ENCODE results near the gene CABP2.

Gene CABP2

GRCh38 chr11:67506426-67507051 lies 16.7 kb downstream of the CABP2 start:
- no peak for DNase-seq

GRCh38 chr11:67505605-67506396 lies 17.4 kb downstream of the CABP2 start:
- DNase-seq, result peak; percentile 93

- DNase-seq, result no peak
Observed at GRCh38 chr11:67504950-67505581, 18.2 kb downstream of the CABP2 start, which contains the start of gene PITPNM1. Gene PITPNM1 (minus strand): TSS chr11:67505363. CDS start chr11:67504180, 1,183 bp downstream.

GRCh38 chr11:67504005-67504949 lies 19.0 kb downstream of the CABP2 start:
- no peak for DNase-seq

- no peak for DNase-seq
Observed at GRCh38 chr11:67503119-67504004, 19.9 kb downstream of the CABP2 start.

- DNase-seq, result no peak
Observed at GRCh38 chr11:67502328-67502979, 20.8 kb downstream of the CABP2 start.

GRCh38 chr11:67501854-67502253 lies 21.4 kb downstream of the CABP2 start:
- no peak for DNase-seq

- peak; percentile 70 for DNase-seq
Observed at GRCh38 chr11:67500831-67501715, 22.2 kb downstream of the CABP2 start.

GRCh38 chr11:67500484-67500821 lies 22.8 kb downstream of the CABP2 start:
- DNase-seq, result no peak

GRCh38 chr11:67499808-67500483 lies 23.3 kb downstream of the CABP2 start:
- DNase-seq, result no peak

- no peak for DNase-seq
Observed at GRCh38 chr11:67498544-67498972, 24.7 kb downstream of the CABP2 start.

GRCh38 chr11:67497656-67498291 lies 25.5 kb downstream of the CABP2 start:
- no peak for DNase-seq

GRCh38 chr11:67496113-67496512 lies 27.1 kb downstream of the CABP2 start:
- no peak for DNase-seq

- no peak for DNase-seq
Observed at GRCh38 chr11:67495234-67496005, 27.8 kb downstream of the CABP2 start.

- DNase-seq, result no peak
Observed at GRCh38 chr11:67494371-67495233, 28.6 kb downstream of the CABP2 start.

GRCh38 chr11:67493548-67494370 lies 29.5 kb downstream of the CABP2 start:
- DNase-seq, result no peak

Measured in MV-4-11 (cell line).